HL-60 (cell line): ENCODE results near the gene ADH1B.

Experiments
- DNase-seq, 2 experiments: peaks; one replicate each; pipeline ENCODE4 v3.0.0-alpha.2; 2010 to 2020; ENCODE audit warnings: low read depth in 1 of 2, low spot score in 1 of 2
- H3K27ac ChIP-seq: fragments of 250-450 bp; sonication (Bioruptor Pico); replicated peaks from 2 replicates; pipeline ENCODE4 v1.5.1; 2020; ENCODE audit warnings: mild to moderate bottlenecking, moderate library complexity
- H3K27me3 ChIP-seq: fragments of 250-450 bp; sonication (Bioruptor Pico); 2 replicates; pipeline ENCODE4 v1.5.1; 2021; ENCODE audit warnings: mild to moderate bottlenecking, moderate library complexity; ENCODE audit not compliant: insufficient read depth, poor library complexity, severe bottlenecking
- H3K4me3 ChIP-seq: replicated peaks from 2 replicates; pipeline ENCODE4 v1.5.1; 2011; ENCODE audit warnings: mild to moderate bottlenecking, control low read depth, low read length; ENCODE audit not compliant: insufficient read depth
- CTCF ChIP-seq: IDR thresholded peaks from one replicate; pipeline ENCODE4 v1.5.1; 2011; ENCODE audit warnings: low read length, control low read depth, inconsistent platforms; ENCODE audit not compliant: insufficient read depth
- GABPA ChIP-seq: IDR thresholded peaks from 2 replicates; pipeline ENCODE4 v1.6.1; 2012; ENCODE audit warnings: low read depth
- POLR2AphosphoS5 ChIP-seq: IDR thresholded peaks from 2 replicates; pipeline ENCODE4 v1.6.1; 2012; ENCODE audit warnings: low read depth
- REST ChIP-seq: IDR thresholded peaks from 2 replicates; pipeline ENCODE4 v1.6.1; 2012; ENCODE audit warnings: low read depth; ENCODE audit not compliant: insufficient replicate concordance
- SPI1 ChIP-seq: IDR thresholded peaks from 2 replicates; pipeline ENCODE4 v1.6.1; 2012; ENCODE audit warnings: low read depth, mild to moderate bottlenecking, borderline replicate concordance

ADH1B gene

GRCh38 chr4:99264927-99265326, 56.3 kb downstream of the ADH1B start:
- no peak overlapping the region for H3K27ac ChIP-seq
- no peaks in the 10 kb centered on the region for H3K27me3 ChIP-seq
- DNase-seq, result no peak
- TF ChIP-seq POLR2AphosphoS5, result no peak
- TF ChIP-seq SPI1, result no peak
- no peak for TF ChIP-seq REST
- no peak for TF ChIP-seq GABPA
- TF ChIP-seq CTCF, result no peak
- H3K4me3 ChIP-seq, result no peak overlapping the region
